Erythroblast (primary cell): ENCODE data around the gene CNTNAP5.

Experiments
- GATA1 ChIP-seq: IDR thresholded peaks from 2 replicates; pipeline ENCODE4 v1.6.1; 2011; ENCODE audit warnings: low read depth, mild to moderate bottlenecking, control low read depth, low read length, moderate library complexity
- POLR2A ChIP-seq: IDR thresholded peaks from 2 replicates; pipeline ENCODE4 v1.6.1; 2011; ENCODE audit warnings: mild to moderate bottlenecking, low read length

- no peak for TF ChIP-seq POLR2A
- no peak for TF ChIP-seq GATA1
These were observed 225.3 kb downstream of the CNTNAP5 start for GRCh38 chr2:124250433-124250832.
